IPS-18c (cell line): Measurements from ENCODE around the gene CADM3.

Experiments
- H3K4me3 ChIP-seq: 2 replicates; pipeline ENCODE4 v1.7.0; 2013; ENCODE audit warnings: low read depth, mild to moderate bottlenecking, low read length, moderate library complexity; ENCODE audit not compliant: insufficient read depth
- H3K9me3 ChIP-seq: one replicate; pipeline ENCODE4 v1.6.1; 2013; ENCODE audit warnings: mild to moderate bottlenecking, low read length, moderate library complexity; ENCODE audit not compliant: control insufficient read depth, insufficient read depth

Gene CADM3

GRCh38 chr1:159171254-159171687 lies at the start of gene CADM3:
CADM3 (plus strand) TSS chr1:159171615; CDS start chr1:159171766, 151 bp downstream.
- Histone ChIP-seq H3K9me3 (peaks cover 4% of the 10 kb centered on the region), H3K4me3 (peak within 1 kb of the TSS; percentile 84)

GRCh38 chr1:159122005-159122621 lies 49.3 kb upstream of the CADM3 start:
- Histone ChIP-seq H3K9me3 (no peaks in the 10 kb centered on the region), H3K4me3 (no peak overlapping the region)

- Histone ChIP-seq H3K9me3 (no peaks in the 10 kb centered on the region), H3K4me3 (no peak overlapping the region)
Measured at GRCh38 chr1:159123587-159123986, 47.8 kb upstream of the CADM3 start.

- no peak overlapping the region for H3K4me3 ChIP-seq
Measured at GRCh38 chr1:159132271-159132881, 39.0 kb upstream of the CADM3 start.

GRCh38 chr1:159140474-159140873 lies 30.9 kb upstream of the CADM3 start:
- H3K9me3 ChIP-seq: no peaks in the 10 kb centered on the region
- no peak overlapping the region for H3K4me3 ChIP-seq

More at GRCh38 chr1:159132271-159132881, 39.0 kb upstream of the CADM3 start:
- no peaks in the 10 kb centered on the region for H3K9me3 ChIP-seq

GRCh38 chr1:159141584-159142390 lies 29.6 kb upstream of the CADM3 start:
- H3K4me3 ChIP-seq: peak overlapping the region; percentile 9; the same call in 1 of the 2 replicates

GRCh38 chr1:159142391-159142663 lies 29.1 kb upstream of the CADM3 start:
- H3K9me3 ChIP-seq: no peaks in the 10 kb centered on the region
- no peak overlapping the region for H3K4me3 ChIP-seq

More at GRCh38 chr1:159141584-159142390, 29.6 kb upstream of the CADM3 start:
- H3K9me3 ChIP-seq: no peaks in the 10 kb centered on the region

- Histone ChIP-seq H3K9me3 (no peaks in the 10 kb centered on the region), H3K4me3 (no peak overlapping the region)
Measured at GRCh38 chr1:159142726-159143510, 28.5 kb upstream of the CADM3 start.

- no peak overlapping the region for H3K4me3 ChIP-seq
Measured at GRCh38 chr1:159144571-159144970, 26.8 kb upstream of the CADM3 start.

GRCh38 chr1:159146980-159147379 lies 24.4 kb upstream of the CADM3 start:
- H3K4me3 ChIP-seq: no peak overlapping the region
- no peaks in the 10 kb centered on the region for H3K9me3 ChIP-seq

More at GRCh38 chr1:159144571-159144970, 26.8 kb upstream of the CADM3 start:
- no peaks in the 10 kb centered on the region for H3K9me3 ChIP-seq

GRCh38 chr1:159152031-159152430 lies 19.4 kb upstream of the CADM3 start:
- peaks cover 2% of the 10 kb centered on the region for H3K9me3 ChIP-seq
- no peak overlapping the region for H3K4me3 ChIP-seq

GRCh38 chr1:159161001-159161718 lies 10.3 kb upstream of the CADM3 start:
- Histone ChIP-seq H3K9me3 (no peaks in the 10 kb centered on the region), H3K4me3 (no peak overlapping the region)

GRCh38 chr1:159161719-159162026 lies 9.7 kb upstream of the CADM3 start:
- Histone ChIP-seq H3K9me3 (no peaks in the 10 kb centered on the region), H3K4me3 (no peak overlapping the region)

- Histone ChIP-seq H3K9me3 (no peaks in the 10 kb centered on the region), H3K4me3 (no peak overlapping the region)
Measured at GRCh38 chr1:159162516-159163265, 8.7 kb upstream of the CADM3 start.

- no peaks in the 10 kb centered on the region for H3K9me3 ChIP-seq
- H3K4me3 ChIP-seq: no peak overlapping the region
Measured at GRCh38 chr1:159163614-159164228, 7.7 kb upstream of the CADM3 start.

GRCh38 chr1:159168043-159168442 lies 3.4 kb upstream of the CADM3 start:
- H3K4me3 ChIP-seq: no peak overlapping the region

More at GRCh38 chr1:159168043-159168442, 3.4 kb upstream of the CADM3 start:
- H3K9me3 ChIP-seq: peaks cover 4% of the 10 kb centered on the region
